ENCODE data around the gene MUC2.

Gene MUC2

DNA sequence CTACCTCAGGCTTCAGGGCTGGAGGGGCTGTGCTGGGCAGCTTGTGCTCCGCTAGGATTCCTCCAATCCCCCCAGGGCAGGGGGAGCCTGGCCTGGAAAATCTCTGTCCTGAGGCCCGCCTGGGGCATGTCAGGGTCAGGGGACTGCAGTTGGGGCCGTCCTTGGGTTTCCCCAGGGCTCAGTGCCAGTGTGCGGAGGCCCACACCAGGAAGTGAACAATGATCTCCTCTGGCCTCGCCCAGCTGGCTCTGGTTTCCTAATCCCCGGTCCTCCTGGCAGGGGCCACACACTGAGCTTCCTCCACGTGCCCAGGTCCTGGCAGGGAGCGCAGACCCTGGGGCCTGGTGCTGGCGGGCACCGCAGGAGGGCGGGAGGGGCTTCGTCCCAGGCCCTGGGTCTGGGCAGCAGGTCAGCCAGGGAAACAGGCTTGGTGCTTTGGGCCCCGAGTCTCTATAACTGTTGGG is 1.4 kb upstream of the MUC2 start:
- DNase-seq = peak; percentile 17

DNA sequence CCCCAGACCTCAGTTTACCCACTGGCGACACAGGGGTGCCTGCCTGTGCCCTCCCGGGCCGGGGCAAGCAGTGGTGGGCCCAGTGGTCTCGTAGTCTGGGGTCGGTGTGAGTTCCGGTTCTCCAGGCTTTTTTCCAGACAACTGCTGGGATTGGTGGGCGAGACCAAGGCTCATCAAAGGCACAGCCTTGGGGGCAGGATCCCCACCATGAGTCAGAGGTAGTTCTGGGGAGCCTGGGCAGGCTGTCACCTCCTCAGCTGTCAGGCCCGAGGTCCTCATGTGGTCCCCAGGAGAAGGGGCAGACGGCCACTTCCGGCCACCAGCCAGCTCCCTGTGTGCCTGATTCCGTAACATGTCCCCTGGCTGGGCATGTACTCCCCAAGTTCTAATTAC is 827 bp upstream of the MUC2 start:
- DNase-seq = no peak

DNA sequence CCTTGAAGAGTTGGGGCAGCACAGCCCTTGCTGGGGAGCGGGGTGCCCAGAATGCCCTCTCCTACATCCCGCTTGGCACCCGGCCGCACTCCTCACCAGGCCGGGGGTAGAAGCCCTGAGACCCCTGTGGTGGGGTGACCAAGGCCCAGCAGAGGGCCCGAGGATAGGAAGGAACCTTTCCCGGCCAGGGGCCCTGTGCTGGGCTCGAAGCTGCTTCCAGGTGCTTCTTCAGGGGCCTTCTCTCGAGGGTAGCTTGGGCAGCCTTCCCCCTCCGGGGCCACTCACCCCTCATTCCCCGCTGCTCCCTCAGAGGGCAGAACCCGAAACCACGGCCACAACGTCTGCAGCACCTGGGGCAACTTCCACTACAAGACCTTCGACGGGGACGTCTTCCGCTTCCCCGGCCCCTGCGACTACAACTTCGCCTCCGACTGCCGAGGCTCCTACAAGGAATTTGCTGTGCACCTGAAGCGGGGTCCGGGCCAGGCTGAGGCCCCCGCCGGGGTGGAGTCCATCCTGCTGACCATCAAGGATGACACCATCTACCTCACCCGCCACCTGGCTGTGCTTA is 752 bp downstream of the MUC2 start:
- DNase-seq = no peak

DNA sequence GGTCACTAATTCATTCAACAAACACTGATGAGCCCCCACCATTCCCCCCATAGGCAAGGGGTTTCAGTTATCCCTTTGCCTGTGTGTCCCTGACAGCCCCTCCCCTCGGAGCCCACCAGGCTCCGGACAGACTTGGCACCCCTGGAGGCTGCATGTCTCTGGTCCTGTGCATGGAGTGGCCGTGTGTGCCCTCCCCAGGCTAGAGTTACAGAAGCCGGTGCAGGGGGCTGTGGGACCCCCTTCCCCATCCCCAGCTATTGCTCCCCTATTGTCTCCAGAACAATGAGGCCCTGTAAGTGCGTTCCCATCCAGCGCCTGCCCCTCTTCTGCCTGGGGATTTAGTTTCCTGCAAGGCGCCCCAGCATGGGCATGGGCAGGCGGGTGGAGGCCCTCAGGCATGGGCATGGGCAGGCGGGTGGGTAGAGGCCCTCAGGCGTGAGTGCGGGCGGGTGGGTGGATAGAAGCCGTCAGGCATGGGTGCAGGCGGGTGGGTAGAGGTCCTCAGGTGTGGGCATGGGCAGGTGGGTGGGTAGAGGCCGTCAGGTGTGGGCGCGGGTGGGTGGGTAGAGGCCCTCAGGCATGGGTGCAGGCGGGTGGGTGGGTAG is 1.5 kb downstream of the MUC2 start:
- no peak for DNase-seq

DNA sequence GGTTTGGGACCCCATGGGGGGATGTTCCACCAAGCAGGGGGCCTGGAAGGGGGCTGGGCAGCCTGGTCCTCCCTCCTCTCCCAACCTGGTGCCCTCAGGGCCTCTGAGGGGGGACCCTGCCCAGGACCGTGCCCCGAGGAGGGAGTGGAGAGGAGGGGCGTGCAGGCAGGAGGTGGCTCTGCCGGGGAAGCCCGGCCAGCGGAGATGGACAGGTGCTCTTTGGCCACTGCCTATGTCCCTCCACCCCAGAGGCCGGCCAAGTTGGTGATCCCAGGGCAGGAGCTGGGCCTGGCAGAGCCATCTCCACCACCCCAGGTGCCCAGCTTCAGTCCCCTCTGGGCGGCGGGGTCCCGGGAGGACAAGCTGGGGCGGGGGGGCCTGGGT is 2.4 kb downstream of the MUC2 start:
- DNase-seq = no peak

DNA sequence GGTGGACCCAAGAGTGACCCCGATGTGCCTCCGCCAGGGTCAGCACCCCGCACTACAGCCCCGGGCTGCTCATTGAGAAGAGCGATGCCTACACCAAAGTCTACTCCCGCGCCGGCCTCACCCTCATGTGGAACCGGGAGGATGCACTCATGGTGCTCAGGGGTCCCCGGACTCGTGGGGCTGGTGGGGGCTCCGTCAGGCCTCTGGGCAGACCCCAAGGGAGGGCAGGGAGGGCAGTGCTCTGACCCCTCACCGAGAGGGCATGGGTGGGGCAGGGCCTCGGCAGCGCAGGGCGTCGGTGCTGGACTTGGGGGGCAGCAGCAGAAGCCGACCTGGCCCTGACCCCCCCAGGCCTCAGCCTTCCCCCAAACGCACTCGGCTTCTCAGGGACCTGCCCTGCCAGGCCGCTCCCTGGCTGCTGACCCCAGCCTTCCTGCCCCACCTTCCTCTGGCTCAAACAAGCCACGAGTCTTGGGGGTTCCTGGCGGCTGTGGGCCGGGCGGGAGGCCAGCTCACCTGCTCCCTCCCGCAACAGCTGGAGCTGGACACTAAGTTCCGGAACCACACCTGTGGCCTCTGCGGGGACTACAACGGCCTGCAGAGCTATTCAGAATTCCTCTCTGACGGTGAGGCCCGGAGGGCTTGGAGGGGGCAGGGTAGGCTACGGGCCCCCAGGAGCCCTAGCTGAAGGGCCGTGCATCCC is 2.9 kb downstream of the MUC2 start:
- no peak for DNase-seq

DNA sequence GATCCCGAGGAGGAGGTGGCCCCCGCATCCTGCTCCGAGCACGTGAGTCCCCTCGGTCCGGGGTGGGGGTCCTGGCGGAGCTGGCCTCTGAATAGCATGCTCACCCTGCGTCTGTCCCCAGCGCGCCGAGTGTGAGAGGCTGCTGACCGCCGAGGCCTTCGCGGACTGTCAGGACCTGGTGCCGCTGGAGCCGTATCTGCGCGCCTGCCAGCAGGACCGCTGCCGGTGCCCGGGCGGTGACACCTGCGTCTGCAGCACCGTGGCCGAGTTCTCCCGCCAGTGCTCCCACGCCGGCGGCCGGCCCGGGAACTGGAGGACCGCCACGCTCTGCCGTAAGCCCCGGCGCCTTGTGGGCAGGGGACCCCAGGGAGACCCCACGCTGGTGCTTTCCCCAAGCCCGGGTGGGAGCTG is 3.5 kb downstream of the MUC2 start:
- no peak for DNase-seq

DNA sequence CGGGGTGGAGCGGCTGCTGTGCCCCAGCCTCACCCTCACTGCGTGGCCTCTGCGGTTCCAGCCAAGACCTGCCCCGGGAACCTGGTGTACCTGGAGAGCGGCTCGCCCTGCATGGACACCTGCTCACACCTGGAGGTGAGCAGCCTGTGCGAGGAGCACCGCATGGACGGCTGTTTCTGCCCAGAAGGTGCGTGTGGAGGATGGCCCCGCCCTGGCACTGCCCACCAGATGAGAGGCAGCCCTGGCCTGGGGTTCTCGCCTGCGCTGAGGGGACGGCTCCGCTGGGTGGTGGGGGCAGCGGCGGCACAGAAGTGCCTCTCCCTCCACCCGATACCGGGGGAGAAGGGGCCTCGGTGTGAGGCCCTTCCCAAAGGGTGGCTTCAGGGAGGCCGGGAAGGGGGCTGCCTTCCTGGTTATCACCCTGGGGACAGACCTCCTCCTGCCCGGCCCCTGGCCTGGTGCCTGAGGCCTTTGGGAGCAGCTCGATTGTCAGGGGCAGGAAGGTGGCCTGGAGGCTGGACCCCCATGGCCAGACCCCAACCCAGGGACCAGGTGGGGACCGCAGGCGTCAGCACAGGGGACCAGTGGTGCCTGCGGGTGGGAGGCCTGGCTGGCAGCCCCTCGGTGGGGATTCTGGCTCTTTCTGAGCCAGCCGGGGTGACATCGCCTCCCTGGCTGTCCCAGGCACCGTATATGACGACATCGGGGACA is 7.1 kb downstream of the MUC2 start:
- no peak for DNase-seq

DNA sequence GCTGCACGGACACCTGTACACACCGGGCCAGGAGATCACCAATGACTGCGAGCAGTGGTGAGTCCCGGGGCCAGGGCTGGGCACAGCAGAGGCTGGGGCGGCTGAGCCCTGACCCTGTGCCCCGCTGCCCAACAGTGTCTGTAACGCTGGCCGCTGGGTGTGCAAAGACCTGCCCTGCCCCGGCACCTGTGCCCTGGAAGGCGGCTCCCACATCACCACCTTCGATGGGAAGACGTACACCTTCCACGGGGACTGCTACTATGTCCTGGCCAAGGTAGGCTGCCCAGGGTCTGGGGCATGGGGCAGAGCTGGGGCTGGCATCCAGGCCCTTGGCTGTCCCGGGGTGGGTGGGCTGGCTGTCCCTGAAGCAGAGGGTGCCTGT is 7.7 kb downstream of the MUC2 start:
- no peak for DNase-seq

DNA sequence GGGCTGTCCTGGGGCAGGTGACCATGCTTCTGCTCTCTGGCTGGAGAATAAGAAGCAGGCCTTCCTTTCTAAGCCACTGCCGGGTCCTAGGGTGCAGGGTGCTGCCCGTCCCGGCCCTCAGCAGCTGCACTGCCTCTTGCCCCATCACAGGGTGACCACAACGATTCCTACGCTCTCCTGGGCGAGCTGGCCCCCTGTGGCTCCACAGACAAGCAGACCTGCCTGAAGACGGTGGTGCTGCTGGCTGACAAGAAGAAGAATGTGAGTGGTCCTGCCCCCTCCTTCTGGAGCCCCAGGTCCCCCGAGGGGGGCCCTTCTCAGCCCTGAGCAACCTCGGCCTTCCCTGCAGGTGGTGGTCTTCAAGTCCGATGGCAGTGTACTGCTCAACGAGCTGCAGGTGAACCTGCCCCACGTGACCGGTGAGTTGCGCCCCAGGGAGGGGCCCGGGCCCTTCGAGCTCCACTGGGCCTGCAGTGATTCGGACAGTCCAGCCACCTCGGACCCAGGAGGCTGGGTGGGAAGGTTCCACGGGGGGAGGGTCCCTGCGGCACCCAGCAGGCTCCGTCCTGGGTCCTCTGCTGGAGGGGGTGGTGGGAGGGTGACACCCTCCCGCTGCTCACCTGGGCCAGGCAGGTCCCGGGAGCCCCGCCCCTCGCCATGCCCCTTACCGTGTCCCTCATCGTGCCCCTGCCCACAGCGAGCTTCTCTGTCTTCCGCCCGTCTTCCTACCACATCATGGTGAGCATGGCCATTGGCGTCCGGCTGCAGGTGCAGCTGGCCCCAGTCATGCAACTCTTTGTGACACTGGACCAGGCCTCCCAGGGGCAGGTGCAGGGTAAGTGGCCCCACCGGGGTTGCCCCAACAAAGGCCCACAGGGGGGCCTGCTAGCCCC is 8.3 kb downstream of the MUC2 start:
- no peak for DNase-seq

DNA sequence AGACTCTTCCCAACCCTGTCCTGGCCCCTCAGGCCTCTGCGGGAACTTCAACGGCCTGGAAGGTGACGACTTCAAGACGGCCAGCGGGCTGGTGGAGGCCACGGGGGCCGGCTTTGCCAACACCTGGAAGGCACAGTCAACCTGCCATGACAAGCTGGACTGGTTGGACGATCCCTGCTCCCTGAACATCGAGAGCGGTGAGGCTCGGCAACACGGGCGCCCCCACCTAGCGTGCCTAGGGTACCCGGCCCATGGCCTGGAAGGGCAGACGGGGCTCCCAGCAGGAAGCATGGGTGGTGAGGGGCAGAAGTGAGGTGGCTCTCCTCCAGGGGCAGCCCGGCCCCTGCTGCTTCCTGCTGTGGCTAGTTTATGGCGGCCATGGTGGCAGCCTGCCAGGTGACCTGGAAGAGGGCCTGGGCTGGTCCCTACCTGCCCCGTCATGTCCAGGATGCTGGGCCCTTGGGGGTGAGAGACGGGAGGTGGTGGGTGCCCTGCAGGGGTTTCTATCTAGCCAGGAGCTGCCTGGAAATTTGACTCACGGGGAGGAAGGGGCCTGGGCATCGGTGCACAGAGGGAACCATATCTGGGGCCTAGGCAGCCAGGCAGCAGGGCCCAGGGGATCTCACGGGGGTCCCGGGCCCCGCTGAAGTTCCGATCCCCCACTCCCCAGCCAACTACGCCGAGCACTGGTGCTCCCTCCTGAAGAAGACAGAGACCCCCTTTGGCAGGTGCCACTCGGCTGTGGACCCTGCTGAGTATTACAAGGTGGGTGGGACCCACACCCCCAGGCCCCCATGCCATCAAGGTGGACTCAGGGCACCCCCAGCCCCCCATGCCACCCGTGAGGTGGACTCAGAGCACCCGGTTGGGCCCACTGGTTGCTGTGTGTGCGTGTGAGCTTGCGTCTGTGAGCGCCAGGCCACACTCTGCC is 9.2 kb downstream of the MUC2 start:
- DNase-seq = no peak

DNA sequence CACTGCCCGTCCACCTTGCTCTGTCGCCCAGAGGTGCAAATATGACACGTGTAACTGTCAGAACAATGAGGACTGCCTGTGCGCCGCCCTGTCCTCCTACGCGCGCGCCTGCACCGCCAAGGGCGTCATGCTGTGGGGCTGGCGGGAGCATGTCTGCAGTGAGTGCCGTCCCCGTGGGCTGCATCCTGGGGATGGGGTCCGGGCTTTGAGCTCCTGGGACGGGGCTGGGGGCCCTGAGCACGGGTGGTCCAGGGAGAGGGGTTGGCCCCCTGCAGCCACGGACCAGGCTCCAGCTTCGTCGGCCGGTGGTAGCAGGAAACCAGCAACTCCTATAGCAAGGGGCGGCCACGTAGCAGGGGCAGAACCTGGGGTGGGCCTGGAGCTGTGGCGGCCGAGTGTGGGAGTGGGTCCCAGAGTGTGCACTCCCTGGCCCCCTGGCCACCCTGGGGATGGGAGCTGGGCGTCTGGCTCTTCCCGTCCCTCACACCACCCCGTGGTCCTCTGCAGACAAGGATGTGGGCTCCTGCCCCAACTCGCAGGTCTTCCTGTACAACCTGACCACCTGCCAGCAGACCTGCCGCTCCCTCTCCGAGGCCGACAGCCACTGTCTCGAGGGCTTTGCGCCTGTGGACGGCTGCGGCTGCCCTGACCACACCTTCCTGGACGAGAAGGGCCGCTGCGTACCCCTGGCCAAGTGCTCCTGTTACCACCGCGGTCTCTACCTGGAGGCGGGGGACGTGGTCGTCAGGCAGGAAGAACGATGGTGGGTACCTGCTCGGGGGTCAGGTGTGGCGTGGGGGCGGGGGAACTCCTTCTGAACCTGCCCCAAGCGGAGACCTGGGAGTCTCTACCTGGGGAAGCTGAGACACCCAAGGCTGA is 10.1 kb downstream of the MUC2 start:
- no peak for DNase-seq

DNA sequence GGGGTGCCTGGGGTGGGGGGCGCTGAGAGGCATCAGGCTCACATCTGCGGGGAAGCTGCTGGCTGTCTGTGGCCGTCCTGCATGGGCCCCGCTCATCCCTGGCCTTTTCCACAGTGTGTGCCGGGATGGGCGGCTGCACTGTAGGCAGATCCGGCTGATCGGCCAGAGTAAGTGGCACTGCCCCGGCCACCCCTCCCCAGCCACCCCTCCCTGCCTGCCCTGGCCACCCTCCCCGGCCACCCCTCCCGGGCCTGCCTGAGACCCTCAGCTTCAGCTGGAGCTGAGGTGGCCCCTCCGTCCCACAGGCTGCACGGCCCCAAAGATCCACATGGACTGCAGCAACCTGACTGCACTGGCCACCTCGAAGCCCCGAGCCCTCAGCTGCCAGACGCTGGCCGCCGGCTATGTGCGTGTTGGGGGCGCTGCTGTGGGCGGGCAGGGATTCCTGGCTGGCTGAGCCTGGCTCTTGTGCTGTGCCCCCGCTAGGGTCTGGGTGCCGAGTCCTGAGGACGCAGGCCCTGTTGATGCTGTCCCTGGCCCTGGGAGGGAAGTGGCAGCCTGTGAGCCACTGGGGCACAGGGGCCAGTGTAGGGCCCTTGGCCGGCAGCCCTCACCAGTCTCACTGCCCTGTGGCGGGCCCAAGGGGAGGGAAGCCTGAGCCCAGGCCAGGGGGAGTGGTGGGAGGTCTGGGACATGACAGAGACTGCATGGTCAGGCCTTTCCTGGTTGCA is 10.9 kb downstream of the MUC2 start:
- DNase-seq = no peak

DNA sequence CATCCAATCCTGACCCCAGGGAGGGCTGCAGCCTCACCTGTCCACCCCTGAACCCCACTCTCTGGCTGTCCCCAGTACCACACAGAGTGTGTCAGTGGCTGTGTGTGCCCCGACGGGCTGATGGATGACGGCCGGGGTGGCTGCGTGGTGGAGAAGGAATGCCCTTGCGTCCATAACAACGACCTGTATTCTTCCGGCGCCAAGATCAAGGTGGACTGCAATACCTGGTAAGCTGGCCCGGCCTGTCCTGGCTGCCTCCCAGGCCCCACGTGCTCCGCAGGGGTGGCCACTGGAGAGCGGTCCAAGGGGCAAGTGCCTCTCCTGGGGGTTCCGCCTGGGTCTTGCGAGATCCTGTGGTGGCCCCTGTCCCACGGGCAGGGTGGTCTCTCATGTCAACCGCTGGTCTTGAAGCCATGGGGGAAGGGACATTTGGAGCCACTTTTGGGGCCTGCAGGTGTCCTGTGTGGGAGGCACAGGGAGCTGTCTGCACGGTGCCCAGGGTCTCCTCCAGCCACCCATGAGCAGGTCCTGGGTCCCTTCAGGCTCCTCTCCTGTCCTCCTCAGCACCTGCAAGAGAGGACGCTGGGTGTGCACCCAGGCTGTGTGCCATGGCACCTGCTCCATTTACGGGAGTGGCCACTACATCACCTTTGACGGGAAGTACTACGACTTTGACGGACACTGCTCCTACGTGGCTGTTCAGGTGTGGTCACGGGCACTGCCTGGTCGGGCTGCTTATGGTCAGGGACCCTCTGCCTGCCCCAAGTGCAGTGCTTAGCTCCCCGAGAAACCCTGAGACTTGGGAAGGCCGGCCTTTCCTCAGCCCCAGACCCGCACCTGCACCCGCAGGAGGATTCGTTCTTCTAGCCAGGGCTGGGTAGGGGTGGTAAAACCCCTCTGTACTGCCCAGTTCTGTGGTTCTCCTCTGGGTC is 11.8 kb downstream of the MUC2 start:
- no peak for DNase-seq

DNA sequence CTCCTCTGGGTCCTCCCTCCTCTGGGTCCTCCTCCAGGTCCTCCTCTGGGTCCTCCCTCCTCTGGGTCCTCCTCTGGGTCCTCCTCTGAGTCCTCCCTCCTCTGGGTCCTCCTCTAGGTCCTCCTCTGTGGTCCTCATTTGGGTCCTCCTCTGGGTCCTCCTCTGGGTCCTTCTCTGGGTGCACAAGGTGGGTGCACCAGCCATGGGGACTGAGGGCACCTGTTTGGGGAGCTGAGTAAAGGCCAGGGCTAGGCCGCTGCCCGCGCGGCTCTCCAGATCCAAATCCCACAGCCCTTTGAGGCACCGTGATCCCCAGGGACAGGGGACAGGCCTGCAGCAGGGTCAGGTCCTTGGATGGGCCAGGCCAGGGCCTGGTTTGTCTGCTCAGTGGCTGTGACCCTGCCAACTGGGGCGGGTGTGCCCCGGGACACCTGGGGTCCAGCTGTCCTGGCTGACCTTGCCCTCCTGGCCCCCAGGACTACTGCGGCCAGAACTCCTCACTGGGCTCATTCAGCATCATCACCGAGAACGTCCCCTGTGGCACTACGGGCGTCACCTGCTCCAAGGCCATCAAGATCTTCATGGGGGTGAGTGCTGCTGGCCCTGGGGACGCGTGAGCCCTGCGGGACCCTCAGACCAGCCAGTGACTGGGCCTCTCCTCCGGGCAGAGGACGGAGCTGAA is 12.7 kb downstream of the MUC2 start:
- no peak for DNase-seq

DNA sequence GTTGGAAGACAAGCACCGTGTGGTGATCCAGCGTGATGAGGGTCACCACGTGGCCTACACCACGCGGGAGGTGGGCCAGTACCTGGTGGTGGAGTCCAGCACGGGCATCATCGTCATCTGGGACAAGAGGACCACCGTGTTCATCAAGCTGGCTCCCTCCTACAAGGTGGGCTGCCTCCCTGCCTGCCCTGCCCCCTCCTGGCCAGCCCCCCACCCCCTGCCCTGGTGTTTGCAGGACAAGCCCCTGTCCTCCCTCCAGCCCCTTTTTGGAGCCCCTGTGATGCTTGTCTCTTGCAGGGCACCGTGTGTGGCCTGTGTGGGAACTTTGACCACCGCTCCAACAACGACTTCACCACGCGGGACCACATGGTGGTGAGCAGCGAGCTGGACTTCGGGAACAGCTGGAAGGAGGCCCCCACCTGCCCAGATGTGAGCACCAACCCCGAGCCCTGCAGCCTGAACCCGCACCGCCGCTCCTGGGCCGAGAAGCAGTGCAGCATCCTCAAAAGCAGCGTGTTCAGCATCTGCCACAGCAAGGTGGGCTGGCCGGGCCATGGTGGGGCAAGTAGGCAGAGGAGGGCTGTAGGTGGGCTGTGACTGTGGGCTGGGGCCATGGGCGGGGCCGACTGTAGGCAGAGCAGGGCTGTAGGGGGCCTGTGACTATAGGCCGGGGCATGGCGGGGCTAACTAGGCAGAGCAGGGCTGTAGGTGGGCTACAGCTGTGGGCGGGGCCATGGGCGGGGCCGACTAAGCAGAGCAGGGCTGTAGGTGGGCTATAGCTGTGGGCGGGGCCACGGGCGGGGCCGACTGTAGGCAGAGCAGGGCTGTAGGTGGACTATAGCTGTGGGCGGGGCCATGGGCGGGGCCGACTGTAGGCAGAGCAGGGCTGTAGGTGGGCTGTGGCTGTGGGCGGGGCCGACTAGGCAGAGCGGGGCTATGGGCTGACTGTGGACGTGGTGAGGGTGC is 13.6 kb downstream of the MUC2 start:
- DNase-seq = no peak
